Pancreas (tissue), 10 donors: ENCODE measurements around the gene RNF41. TPM values are rescaled to one million over a fixed set of nuclear protein-coding genes. Genes with fewer than 3 reads are reported as not detected.
A peak's percentile ranks its signal among the peaks of the same experiment; 100 is the strongest.

Experiments used
- ATAC-seq, 4 donors: fragments of 200-7000 bp; cut with Tn5 transposase; one replicate each; pipeline versions ENCODE4 v1.8.0 to v1.9.1; 2020; ENCODE audit warnings: mild to moderate bottlenecking in 4 of 4, moderate library complexity in 4 of 4
- DNase-seq, 6 donors: peaks; one replicate each; pipeline ENCODE4 v3.0.0-alpha.2; 2020
- FAIRE-seq: peaks from 2 replicates; lab custom pipeline; 2012; peaks lifted over from hg19 to GRCh38; lab: Jason Lieb, UNC
- H3K27ac ChIP-seq, 4 donors: fragments of 200-600 bp; sonication (generic); 1 replicate in 3 of 4; 2 replicates in 1 of 4; pipeline versions ENCODE4 v1.5.0 to v1.8.0; 2020
- H3K27me3 ChIP-seq, 4 donors: fragments of 200-600 bp; one replicate each; pipeline ENCODE4 v1.8.0; 2021
- H3K36me3 ChIP-seq, 3 donors: fragments of 200-600 bp; sonication (generic) in 1 of 3; one replicate each; pipeline versions ENCODE4 v1.5.0 to v1.8.0; 2020 to 2021
- H3K4me1 ChIP-seq, 3 donors: fragments of 200-600 bp; one replicate each; pipeline ENCODE4 v1.8.0; 2021
- H3K4me3 ChIP-seq, 4 donors: fragments of 200-600 bp; sonication (generic) in 2 of 4; one replicate each; pipeline versions ENCODE4 v1.5.0 to v1.8.0; 2020 to 2021
- H3K9me3 ChIP-seq, 4 donors: fragments of 200-600 bp; one replicate each; pipeline ENCODE4 v1.8.0; 2021
- WGBS, 2 donors: extraction: QIAGEN DNeasy Blood & Tissue Kit; methylation state at CpG; one replicate each; pipeline ENCODE4 v1.1.7; 2013; 5-methylcytosine and 5-hydroxymethylcytosine counted together
- intact Hi-C, 3 donors: fragments of 100-400 bp; cut with DNase I; formaldehyde crosslinking; loops; one replicate each; pipeline versions ENCODE4 v1.11.1 to v1.14.2; 2022
- polyA plus RNA-seq, 2 donors: library from polyadenylated mRNA; stranded (reverse); fragments of 200-250 nt; gene quantifications; one replicate each; pipeline ENCODE4 v1.2.3, GENCODE V29; 2013
- total RNA-seq, 6 donors: library from RNA; stranded (reverse); fragmentation: NEBNext Ultra II Directional in 4 of 6; extraction: Animal tissue kit (Norgen Biotek cat#: 25700) in 4 of 6; gene quantifications; one replicate each; pipeline versions ENCODE4 v1.2.1 to v1.2.4, GENCODE V29; 2021 to 2023
- TF ChIP-seq, protein P1 (sequence below), 4 donors: fragments of 200-600 bp; sonication (generic) in 3 of 4; IDR thresholded peaks; one replicate each; pipeline versions ENCODE4 v1.5.0 to v1.8.0; 2021; ENCODE audit warnings: antibody characterized with exemption in 4 of 4
- donor health status: healthy with polysubstance abuse.
- donor health status: DM: no; HTN: no; CAD: no; lungs with moderate emphysema.
- donor health status: DM: no; HTN: no; CAD: no.
- donor health status: control.
- donor health status: control.
- donor health status: Bipolar disorder and iron deficiency.
- donor health status: DM: yes; HTN: yes; CAD: no.
- donor health status: DM: no; HTN: no; CAD: no.
- donor health status: DM: no; HTN: no; CAD: no.
- donor health status: DM: yes; HTN: yes; CAD: no.

The RNF41 gene
- total and polyA plus RNA-seq, 8 donors, result 6.8 to 21.9 (median 15.9) TPM

- no peak for FAIRE-seq
- no peak for ATAC-seq
Measured at GRCh38 chr12:56244494-56244893, 22.8 kb upstream of the RNF41 start.

GRCh38 chr12:56243731-56244181 is 22.0 kb upstream of the RNF41 start:
- Histone ChIP-seq H3K27ac (peak overlapping the region in 2 of 4 donors; percentile 9 to 27), H3K27me3 (no peaks in the 10 kb centered on the region), H3K36me3 (peaks cover 0 to 53% (median 25%) of the 10 kb centered on the region in 3 donors), H3K4me1 (peaks cover 0 to 13% (median 6%) of the 10 kb centered on the region in 3 donors), H3K9me3 (no peaks in the 10 kb centered on the region), H3K4me3 (no peak overlapping the region)
- FAIRE-seq, result no peak
- peak in 4 of 6 donors; percentile 62 to 80 (median 78) for DNase-seq
- intact Hi-C loops, result no loop called here
- TF ChIP-seq, protein P1, sequence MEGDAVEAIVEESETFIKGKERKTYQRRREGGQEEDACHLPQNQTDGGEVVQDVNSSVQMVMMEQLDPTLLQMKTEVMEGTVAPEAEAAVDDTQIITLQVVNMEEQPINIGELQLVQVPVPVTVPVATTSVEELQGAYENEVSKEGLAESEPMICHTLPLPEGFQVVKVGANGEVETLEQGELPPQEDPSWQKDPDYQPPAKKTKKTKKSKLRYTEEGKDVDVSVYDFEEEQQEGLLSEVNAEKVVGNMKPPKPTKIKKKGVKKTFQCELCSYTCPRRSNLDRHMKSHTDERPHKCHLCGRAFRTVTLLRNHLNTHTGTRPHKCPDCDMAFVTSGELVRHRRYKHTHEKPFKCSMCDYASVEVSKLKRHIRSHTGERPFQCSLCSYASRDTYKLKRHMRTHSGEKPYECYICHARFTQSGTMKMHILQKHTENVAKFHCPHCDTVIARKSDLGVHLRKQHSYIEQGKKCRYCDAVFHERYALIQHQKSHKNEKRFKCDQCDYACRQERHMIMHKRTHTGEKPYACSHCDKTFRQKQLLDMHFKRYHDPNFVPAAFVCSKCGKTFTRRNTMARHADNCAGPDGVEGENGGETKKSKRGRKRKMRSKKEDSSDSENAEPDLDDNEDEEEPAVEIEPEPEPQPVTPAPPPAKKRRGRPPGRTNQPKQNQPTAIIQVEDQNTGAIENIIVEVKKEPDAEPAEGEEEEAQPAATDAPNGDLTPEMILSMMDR (IDR thresholded peaks at IDR 0.05), result no peak
- WGBS, 2 donors, result 3 to 15% methylated on average over 3 of the region's 3 CpGs
- ATAC-seq, result peak; percentile 71 to 89 (median 78)

More at GRCh38 chr12:56244494-56244893, 22.8 kb upstream of the RNF41 start:
- Histone ChIP-seq H3K27me3 (no peaks in the 10 kb centered on the region), H3K36me3 (peaks cover 0 to 58% (median 25%) of the 10 kb centered on the region in 3 donors), H3K4me3 (no peak overlapping the region), H3K27ac (no peak overlapping the region), H3K9me3 (no peaks in the 10 kb centered on the region), H3K4me1 (peaks cover 0 to 13% (median 6%) of the 10 kb centered on the region in 3 donors)
- intact Hi-C loops, result no loop called here
- WGBS, 2 donors, result 93 to 94% methylated on average over 14 of the region's 14 CpGs
- TF ChIP-seq, protein P1 (IDR thresholded peaks at IDR 0.05), result no peak
- no peak for DNase-seq

- peaks cover 0 to 45% (median 19%) of the 10 kb centered on the region in 3 donors for H3K36me3 ChIP-seq
- FAIRE-seq, result no peak
Measured at GRCh38 chr12:56242986-56243385, 21.3 kb upstream of the RNF41 start.

DNA sequence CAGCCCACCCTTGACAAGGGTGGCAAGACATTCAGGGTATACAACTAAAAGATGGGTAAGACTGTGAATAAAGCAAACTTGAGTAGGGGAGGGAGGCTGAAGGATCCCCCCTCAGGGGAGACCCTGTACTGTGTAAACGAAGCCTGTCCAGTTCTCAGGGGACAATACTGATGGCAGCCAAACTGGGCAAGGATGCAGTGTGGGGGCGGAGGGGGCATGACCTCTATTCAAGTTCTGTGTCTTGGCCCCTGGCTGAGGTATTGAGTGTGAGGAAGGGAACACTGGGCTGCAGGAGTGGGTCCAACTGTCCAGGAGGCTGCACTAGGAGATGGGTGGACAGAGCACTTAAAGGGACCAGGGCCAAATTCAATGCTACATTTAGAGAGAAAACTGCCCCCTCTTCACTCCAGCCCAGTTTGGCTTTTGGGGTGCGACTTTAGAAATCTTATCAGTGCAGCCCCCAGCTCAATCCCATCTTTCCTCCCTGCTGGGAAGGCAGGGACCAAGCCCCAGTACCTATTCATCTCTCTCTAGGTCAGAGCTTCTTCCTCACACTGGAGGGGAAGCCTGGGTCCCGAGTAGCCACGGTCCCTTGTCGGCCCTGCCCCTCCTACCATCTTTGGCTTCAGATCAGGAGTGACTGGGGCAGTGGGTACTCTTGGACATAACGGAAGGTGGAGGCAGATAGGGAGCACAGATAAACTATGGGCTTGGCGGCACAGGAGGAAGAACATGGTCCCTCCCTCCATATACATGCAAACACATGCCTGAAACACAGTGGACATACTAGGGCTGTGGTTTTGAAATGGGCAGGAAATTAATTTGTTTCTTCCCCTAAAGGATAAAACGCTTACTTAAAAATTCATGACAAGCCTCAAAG is 19.9 kb upstream of the RNF41 start:
- ATAC-seq, result no peak
- no peaks in the 10 kb centered on the region for H3K9me3 ChIP-seq
- H3K4me1 ChIP-seq, result peaks cover 0 to 13% (median 6%) of the 10 kb centered on the region in 3 donors
- 77 to 81% methylated on average over 9 of the region's 9 CpGs for WGBS, 2 donors
- TF ChIP-seq, protein P1 (IDR thresholded peaks at IDR 0.05), result no peak
- H3K36me3 ChIP-seq, result peaks cover 0 to 36% (median 10%) of the 10 kb centered on the region in 3 donors
- intact Hi-C loops, result no loop called here
- no peak for DNase-seq
- no peak overlapping the region for H3K27ac ChIP-seq
- no peaks in the 10 kb centered on the region for H3K27me3 ChIP-seq
- no peak overlapping the region for H3K4me3 ChIP-seq
- FAIRE-seq, result no peak

More at GRCh38 chr12:56242986-56243385, 21.3 kb upstream of the RNF41 start:
- Histone ChIP-seq H3K27me3 (no peaks in the 10 kb centered on the region), H3K4me3 (no peak overlapping the region), H3K27ac (peak overlapping the region in 1 of 4 donors; percentile 27), H3K9me3 (no peaks in the 10 kb centered on the region), H3K4me1 (peaks cover 0 to 13% (median 6%) of the 10 kb centered on the region in 3 donors)
- intact Hi-C loops, result no loop called here
- ATAC-seq, result no peak
- TF ChIP-seq, protein P1 (IDR thresholded peaks at IDR 0.05), result no peak
- WGBS, 2 donors, result 74 to 85% methylated on average over 13 of the region's 13 CpGs
- DNase-seq, result no peak
